GM19468 (cell line): ENCODE data around the gene WNT3.
"Not testable (repeated sequence)": the region's sequence is repeated elsewhere in the genome, so short reads cannot be mapped to it uniquely, and the experiment has no call there.

Experiments
- ATAC-seq: cut with Tn5 transposase; IDR thresholded peaks from one replicate; pipeline ENCODE4 v1.9.1; 2021; ENCODE audit warnings: mild to moderate bottlenecking, moderate library complexity, moderate number of reproducible peaks; ENCODE audit not compliant: unreplicated experiment; ENCODE audit errors: extremely low read depth

The WNT3 gene

DNA sequence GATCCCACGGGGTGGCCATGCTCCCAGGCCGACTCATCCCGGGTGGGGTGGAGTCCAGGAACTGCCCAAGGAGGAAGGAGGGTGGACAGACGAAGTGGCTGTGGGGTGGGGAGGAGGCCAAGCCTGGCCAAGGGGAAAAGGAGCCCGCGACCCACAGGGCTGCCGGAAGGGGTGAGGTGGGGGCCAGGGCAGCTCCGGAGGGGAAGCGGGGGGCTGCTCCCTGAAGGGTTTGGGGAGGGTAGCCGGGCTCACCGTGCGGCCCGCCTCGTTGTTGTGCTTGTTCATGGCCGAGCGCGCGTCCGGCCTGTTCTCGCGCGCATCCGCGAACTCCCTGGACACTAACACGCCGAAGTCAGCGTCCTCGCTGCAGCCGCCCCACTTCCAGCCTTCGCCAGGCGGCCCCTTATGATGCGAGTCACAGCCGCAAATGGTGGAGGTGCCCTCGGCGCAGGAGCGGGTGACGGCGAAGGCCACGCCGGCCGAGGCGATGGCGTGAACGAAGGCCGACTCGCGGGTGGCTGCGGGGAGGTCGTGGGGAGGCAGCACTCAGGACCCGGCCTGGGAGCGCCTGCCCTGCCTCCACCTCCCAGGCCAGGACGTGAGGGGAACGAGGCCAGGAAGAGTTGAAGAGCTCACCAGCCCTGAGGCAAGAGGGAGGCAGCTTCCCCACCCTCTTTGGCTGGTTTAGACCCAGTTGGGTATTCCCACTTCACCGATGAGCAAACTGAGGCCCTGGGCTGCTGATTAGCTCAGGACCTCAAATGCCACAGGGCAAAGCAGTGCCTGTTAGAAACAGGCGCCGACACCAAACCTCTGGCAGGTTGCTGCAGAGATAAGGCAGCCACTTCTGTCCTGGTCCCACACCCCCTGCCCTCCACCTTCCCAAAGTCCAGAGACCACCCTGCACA lies 48.7 kb downstream of the WNT3 start:
- no peak for ATAC-seq

DNA sequence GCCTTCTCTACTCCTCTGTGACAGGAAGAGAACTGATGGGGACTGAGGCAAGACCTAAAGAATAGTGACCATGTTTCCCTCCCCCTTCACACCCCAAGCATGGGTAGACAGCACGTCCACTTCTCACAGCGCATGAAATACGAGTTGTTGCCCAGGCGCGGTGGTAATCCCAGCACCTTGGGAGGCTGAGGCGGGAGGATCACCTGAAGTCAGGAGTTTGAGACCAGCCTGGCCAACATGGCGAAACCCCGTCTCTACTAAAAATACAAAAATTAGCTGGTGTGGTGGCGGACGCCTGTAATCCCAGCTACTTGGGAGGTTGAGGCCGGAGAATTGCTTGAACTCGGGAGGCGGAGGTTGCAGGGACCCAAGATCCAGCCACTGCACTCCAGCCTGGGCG lies 49.6 kb downstream of the WNT3 start:
- ATAC-seq = not testable (repeated sequence)

DNA sequence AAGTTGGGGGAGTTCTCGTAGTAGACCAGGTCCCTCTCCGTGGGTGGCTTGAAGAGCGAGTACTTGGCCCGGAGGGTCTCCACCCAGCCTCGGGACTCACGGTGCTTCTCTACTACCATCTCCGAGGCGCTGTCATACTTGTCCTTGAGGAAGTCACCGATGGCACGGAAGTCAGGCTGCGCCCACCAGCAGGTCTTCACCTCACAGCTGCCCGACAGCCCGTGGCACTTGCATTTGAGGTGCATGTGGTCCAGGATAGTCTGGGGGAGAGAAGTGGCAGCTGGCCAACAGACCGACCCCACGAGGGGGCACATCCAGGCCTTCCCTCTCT lies 50.0 kb downstream of the WNT3 start:
- ATAC-seq = no peak

DNA sequence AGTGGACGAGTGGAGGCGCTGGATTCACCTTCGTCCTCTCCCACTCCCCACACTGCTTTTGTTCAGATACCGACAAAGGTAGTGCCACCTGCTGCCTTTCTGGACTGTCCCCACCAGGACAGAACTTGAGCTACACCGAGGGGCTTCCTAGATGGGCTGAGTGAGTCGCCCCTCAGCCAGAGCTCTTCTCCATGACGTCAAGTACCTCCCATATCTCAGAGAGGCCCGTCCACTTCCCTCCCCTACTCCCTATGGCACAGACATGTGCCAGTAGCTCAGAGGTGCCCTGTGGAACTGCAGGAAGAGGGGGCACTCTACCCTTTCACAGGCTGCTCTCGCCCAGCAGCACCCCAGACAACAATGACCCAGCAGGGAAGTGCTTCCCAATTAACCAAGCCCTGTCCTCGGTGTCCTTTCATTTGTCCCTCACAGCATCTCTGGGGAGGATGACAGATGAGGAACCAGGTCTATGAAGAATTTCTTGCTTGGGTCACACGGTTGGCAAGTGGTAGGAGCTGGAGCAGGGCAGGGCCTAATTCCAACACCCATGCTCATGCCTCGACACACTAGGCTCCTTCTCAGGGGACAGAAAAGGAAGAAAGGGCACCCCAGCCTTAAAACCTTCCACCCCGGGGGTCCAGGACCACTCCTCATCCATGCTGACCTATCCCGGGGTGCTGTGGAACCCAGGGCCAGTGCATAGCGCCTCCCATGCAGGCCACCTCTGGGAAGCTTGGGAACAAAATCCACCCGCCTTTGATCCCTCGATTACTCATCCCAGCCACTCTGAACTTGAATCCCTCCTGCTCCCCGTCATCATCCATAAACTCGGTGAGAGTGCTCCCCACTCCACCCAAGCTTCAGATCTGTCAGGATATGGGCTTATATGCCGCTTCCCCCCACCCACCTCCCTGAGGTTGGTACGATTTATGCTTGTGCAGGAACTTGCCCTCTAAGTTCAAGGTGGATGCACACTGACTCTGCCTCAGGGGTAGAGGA lies 51.7 kb downstream of the WNT3 start:
- no peak for ATAC-seq

DNA sequence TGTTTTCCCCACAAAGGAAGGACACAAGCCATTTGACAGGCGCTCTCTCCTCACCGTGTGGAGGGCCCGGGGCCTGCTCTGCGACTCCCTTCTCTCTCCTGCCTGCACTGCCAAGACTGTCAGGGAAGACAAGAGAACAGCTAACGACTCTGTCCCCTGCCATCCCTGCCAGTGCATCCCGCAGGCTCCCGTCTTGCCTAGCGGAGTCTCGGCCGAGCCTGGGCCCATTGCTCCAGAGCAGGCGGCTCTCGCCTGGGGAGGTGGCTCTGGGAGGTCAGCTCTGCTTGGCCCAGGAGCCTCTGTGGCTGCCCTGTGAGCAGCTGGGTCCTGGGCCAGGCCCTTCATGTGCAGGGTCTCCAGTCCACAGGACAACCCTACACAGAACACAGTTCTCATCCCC lies 53.0 kb downstream of the WNT3 start:
- ATAC-seq = no peak

DNA sequence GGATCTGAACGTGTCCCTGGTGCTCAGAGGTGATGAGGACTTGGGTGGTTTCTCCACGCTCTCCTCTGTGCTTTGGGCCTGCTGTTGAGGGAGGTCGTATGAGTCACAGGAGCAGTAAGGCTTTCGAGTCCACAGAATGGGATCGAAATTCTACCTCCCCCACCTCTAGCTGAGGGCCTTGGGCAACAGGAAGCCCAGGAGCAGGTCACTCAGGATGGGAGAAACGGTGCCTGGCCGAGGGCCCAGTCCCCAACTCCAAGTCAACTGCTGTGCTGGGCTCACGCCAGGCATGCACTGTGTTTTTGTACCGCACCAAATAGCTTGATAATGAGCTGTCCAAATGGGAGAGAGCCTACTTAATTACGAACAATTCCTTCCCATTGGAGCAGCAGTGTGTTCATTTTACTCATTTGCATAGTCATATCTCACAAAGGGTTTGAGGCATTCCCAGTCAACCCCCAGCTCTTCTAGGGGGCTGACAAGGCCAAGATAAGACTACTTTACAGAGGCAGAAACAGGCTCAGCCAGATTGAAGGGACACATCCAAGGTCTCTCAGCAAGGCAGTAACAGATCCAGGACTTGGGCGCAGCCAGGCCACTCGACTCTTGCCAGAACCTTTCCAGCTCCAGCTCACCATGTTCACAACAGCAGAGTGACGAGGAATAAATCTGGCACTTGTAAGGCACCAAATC lies 53.6 kb downstream of the WNT3 start:
- ATAC-seq = no peak

DNA sequence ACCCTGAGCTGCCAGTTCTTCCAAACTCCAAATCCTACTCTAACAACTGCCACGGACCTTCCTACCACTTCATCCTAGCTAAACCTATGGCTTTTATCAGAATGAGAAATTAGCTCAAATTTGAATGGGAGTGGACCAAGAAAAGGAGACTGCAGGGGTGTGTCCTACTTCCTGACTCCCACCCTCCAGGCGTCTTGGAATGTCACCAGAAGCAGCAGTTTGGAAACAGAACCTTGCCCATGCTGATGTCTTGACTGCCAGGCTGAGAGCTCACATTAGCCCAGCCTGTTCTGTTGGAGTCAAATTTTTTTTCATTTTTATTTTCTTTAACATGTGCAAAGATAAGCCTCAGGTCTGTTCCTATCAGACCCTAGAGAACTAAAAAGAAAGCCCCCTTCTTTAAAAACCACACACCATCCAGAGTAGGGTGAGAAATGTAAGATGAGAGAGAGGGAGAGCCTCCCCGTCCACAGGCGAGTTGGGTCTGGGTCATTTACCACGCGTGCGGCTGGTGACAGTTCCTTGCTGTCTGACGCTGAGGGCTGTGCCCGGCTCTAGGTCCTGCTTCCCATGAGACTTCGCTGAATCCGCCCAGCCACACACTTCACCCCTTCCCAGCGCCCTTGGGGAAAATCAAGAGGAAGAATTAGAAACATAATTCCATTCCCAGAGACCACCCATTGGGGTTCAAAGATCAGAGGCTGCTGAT lies 54.3 kb downstream of the WNT3 start:
- no peak for ATAC-seq

DNA sequence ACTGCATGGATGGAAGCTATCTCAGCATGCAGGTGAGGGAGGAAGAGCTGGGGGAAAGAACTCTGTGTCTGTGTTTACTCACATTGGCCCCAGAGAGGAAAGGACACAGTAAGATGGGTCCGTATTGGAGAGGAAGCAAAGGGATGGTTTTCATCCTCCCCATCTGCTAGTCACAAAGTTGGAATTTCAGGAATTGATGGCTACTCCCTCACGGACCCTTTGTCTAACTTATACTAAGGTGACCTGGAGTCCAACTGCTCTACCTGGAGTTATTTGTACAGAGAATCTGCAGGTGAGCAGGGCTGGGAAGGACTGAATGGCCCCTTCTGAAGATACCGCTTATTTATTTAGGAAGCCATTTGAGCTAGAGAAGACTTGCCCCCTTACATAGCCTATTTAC lies 55.1 kb downstream of the WNT3 start:
- no peak for ATAC-seq

DNA sequence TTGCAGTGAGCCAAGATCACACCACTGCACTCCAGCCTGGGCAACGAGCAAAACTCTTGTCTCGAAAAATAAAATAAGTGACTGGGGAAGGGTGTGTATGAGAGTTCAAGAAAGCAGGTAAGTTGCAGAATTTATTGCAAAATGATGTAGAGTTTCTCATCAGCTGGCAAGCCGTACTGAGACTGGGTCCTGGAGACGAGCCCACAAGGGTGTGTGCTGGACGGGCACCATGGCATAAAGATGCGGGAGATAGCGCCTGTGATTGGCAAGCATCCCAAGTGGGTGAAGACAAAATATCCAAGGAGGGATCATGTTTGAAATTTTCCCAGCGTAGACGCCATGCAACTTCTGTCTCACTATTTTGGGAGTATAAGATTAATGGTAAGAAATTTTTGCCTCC lies 59.4 kb downstream of the WNT3 start:
- no peak for ATAC-seq

DNA sequence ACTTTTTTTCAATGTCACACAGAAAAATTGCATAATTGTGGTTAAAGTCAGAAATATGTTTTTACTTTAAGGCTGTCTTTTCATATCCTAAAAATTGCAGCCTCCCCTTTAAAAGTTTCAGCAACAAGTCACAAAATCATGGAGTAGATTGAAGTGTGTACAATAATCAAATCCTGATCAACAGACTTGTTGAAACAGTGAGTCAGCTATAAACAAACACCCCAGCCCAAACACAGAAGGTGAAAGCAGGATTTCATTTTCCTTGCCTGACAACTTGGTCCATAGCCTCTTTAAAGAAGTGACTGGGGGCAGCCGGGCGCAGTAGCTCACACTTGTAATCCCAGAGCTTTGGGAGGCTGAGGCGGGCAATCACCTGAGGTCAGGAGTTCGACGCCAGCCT lies 59.9 kb downstream of the WNT3 start:
- ATAC-seq = no peak

DNA sequence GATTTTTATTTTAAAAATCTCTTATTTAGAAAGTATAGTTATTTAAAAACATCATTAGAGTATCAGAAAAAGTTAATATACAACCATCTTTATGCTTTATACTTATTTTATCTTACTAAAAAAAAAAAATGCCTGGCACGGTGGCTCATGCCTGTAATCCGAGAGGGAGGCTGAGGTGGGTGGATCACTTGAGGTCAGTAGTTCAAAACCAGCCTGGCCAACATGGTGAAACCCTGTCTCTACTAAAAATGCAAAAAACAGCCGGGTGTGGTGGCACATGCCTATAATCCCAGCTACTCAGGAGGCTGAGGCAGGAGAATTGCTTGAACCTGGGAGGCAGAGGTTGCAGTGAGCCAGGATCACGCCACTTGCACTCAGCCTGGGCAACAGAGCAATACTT lies 60.9 kb downstream of the WNT3 start:
- not testable (repeated sequence) for ATAC-seq

DNA sequence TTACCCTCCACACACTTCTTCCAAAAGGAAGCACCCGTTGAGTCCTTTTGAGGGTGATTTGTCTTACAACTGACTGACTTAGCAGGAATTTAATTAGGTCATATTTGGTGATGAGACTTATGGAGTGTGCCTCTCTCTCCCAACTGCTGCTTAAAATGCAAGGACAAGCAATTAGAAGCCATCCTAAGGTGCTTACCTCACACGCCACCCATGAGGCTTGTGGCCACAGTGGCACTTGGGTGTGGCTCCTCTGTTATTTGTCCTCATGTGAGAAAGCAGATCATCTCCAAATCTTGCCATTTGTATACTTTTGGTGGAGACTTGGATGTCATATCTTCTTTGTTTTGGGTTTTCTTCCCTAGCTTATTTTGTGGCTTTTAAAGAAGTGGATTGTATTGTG lies 61.6 kb downstream of the WNT3 start:
- no peak for ATAC-seq

DNA sequence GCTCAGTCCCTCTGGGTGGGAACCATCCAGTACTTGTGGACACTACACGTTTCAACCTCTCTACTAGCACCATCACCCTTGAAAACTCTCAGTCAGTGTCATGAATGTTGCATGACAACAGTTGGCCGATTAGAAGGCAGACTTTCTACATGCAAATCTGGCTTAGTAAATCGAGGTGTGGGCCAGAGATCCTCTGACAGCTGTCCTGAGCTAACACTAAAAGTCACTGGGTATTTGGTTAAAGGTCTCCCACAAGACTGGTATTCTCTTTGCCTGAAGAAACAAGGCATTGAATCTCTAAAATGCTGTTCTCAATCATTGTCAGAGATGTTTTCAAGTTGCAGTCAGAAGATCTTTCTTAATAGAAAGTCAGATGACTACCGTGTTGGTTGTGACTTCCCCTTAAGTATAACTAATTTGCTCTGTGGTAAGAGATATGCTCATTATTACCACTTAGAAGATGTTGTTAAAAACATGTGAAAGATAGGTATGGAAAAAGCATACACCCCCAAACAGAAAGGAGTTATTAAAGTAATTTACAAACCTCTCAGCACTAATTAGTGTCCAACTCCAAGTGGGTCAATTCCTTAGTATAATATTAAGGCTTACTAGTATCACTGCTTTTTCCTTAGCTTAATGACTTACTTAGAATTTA lies 62.3 kb downstream of the WNT3 start:
- ATAC-seq = no peak

DNA sequence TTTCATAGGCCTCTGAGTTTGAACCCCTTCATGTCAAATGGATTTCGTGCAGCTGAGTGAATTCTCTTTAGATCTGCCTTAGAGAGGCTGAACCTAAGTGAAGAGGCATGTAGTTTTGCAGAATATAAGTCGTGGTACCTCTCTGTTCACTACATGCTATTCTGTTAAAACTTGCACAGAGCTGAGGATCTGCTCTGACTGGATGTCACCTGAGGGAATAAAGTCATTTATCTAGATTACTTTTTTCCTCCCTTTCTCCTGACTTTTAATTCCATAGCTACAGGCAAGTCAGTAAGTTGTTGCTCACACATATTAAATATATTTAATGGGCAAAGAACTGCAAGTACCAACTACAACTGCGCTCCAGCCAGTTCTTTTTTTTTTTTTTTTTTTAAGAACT lies 64.7 kb downstream of the WNT3 start:
- no peak for ATAC-seq

DNA sequence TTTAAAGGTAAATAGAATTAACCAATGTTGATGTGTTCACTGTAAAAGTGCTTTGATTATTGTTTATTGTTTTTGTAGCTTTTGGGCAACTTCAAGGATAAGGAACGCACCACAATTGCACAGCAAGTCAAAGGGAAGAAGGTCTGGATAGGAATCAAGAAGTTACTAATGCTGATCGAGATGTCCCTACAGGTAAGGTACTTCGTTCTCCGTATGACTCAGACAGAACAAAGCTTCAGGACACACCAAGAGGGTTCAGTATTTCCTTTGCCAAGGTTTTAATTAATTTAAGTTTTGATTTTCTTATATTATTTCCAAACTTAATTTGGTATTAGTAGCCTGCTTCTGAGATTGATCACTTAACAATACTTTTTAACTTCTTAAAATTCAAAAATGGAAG lies 67.1 kb downstream of the WNT3 start:
- no peak for ATAC-seq

DNA sequence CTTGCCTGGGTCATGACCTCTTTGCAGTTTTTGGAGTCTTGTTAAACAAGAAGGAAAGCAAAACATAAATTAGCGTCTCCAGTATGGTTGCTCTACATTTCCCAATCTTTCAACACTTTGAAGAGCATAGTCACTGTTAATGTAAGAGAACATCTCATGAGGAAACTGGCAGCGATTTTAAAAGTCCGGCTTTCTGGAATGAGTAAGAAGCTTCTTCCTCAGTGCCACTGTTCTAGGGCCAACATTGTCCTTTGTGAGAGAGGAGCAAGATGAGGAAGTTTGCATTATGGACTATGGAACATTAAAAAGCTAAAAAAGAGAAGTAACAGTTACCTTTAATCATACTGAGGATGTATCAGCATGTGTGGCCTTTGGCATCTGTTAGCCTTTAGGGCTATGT lies 73.1 kb downstream of the WNT3 start:
- ATAC-seq = no peak

DNA sequence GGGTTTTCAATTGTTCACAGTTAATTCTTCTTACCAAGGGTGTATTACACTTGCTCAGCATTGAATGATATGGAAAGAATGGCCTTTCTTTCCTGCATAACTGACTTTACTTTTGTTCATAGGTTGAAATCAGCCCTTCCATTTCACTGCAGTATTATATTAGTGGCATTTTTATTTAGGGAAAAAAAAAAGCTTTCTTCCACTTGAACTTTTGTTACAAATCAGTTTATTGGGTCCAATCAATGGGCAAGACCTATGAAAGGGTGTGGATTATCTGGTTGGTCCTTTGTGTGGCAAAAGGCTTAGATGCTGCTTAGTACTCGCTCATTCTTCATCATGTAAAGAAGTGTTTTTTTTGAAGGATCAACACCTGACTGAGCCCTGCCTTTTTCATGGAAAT lies 74.1 kb downstream of the WNT3 start:
- no peak for ATAC-seq

DNA sequence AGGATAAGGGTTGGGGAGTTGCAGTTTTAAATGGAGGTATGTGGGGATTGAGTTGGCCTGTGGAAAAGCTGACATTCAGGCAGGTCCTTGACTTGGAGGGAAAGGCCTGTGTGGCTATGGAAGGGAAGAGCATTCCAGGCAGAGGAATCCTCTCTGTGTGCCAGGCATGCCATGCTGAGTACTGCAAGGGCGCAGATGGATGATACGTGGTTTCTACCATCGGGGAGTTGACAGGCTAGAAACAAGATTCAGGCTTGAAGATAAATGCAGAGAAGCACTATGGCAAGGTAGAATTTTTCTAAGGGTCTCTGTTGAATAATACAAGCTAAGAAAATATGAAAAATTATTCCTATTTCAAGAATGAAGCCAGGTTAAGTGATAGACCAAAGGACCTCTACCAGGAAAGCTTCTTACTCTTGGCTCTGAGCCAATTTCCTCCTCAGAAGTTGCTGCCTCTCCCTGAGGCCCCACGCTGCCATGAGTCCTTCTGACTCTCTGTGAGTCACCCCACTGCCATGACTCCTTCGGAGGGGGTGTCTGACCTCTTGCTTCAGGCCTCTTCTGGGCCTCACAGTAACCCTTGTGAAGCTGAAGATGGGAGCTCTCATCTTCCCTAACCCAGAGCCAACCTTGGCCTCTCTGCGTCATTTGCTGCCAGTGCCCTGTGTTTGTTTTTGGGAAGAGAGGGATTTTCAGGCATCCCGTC lies 75.8 kb downstream of the WNT3 start:
- ATAC-seq = no peak

DNA sequence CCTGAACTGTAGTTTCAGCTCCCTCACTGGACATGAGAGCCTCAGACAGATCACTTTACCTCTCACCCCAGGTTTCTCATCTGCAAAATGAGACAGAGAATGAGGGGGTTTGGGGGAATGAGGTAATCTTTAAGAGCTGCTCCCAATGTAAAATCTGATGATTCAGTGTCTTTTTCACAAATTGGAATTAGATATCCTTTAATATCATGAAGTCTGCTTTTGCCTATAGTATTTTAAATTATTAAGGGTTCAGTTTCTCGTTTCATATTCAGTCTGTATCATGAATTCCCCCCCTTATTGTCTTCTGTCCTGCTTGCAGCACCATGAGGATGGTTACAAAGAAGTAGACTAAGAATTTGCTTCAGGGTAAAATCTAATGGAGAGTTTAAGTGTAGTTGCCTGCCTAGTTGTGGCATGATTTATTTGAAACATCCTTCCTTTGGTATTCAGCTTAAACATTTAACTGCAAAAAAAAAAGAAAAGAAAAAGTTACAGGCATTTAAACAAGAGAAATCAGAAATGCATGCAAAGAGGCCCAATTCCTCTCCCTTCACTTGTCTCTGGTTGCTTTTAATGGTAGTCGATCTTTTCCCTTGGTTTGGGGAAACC lies 77.3 kb downstream of the WNT3 start:
- ATAC-seq = no peak
